Measurements from ENCODE around the gene ZNF138. TPM values are rescaled to one million over a fixed set of nuclear protein-coding genes. Genes with fewer than 3 reads are reported as not detected.
"Not testable (repeated sequence)": the region's sequence is repeated elsewhere in the genome, so short reads cannot be mapped to it uniquely, and the experiment has no call there.

ZNF138 gene
- total RNA-seq, 1 donor from 2014 or later = 61.2 TPM

DNA sequence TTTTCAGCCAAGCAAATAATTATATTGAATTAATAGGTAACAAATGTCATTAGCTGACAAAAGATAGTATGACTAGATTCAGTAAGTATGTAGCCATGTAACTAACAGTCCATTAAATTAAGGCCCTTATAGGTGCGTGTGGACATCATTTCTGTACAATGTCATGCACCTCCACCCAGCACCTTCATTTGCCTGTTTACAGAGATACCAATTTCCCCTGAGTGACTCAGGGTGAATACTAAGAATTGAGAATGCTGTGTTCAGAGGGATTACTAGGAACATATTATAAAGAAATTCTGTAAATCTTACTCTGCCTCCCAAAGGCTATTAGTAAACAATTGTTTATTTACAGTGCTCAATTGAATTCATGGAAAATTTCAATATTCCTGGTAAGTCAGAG lies 60.7 kb downstream of the ZNF138 start:
- no peaks in the 10 kb centered on the region for H3K36me3 ChIP-seq
- H3K4me3 Mint-ChIP-seq = no peak overlapping the region
- H3K9me3 ChIP-seq (ENCODE audit: low read depth) = peaks cover 13% of the 10 kb centered on the region
- no peaks in the 10 kb centered on the region for H4K20me1 ChIP-seq (ENCODE audit: low read depth)
- no peaks in the 10 kb centered on the region for H3K4me1 Mint-ChIP-seq
- no peak overlapping the region for H3K27ac ChIP-seq
- H3K79me2 ChIP-seq (ENCODE audit: low read depth) = no peaks in the 10 kb centered on the region
- H3K4me3 ChIP-seq = no peak overlapping the region
- TF ChIP-seq, protein P1, sequence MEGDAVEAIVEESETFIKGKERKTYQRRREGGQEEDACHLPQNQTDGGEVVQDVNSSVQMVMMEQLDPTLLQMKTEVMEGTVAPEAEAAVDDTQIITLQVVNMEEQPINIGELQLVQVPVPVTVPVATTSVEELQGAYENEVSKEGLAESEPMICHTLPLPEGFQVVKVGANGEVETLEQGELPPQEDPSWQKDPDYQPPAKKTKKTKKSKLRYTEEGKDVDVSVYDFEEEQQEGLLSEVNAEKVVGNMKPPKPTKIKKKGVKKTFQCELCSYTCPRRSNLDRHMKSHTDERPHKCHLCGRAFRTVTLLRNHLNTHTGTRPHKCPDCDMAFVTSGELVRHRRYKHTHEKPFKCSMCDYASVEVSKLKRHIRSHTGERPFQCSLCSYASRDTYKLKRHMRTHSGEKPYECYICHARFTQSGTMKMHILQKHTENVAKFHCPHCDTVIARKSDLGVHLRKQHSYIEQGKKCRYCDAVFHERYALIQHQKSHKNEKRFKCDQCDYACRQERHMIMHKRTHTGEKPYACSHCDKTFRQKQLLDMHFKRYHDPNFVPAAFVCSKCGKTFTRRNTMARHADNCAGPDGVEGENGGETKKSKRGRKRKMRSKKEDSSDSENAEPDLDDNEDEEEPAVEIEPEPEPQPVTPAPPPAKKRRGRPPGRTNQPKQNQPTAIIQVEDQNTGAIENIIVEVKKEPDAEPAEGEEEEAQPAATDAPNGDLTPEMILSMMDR (IDR thresholded peaks at IDR 0.05) = no peak
- TF ChIP-seq EZH2 (IDR thresholded peaks at IDR 0.05) (no peak), EZH2phosphoT487 (IDR thresholded peaks at IDR 0.05) (no peak)
- peaks cover 2% of the 10 kb centered on the region for H3K27me3 Mint-ChIP-seq (ENCODE audit: insufficient read depth, low read depth)
- no peak overlapping the region for H3K27ac Mint-ChIP-seq
- H3K4me1 ChIP-seq = no peaks in the 10 kb centered on the region
- H3K9ac ChIP-seq = no peak overlapping the region
- no peaks in the 10 kb centered on the region for H3K27me3 ChIP-seq
- H3K4me2 ChIP-seq = no peak overlapping the region
- no peak for DNase-seq (ENCODE audit: low spot score)
- no peak overlapping the region for H2AFZ ChIP-seq (replicated peaks)
- H3F3A ChIP-seq (ENCODE audit: low read depth) = no peaks in the 10 kb centered on the region
- no peaks in the 10 kb centered on the region for H3K36me3 Mint-ChIP-seq
- H3K9me3 Mint-ChIP-seq = no peaks in the 10 kb centered on the region

DNA sequence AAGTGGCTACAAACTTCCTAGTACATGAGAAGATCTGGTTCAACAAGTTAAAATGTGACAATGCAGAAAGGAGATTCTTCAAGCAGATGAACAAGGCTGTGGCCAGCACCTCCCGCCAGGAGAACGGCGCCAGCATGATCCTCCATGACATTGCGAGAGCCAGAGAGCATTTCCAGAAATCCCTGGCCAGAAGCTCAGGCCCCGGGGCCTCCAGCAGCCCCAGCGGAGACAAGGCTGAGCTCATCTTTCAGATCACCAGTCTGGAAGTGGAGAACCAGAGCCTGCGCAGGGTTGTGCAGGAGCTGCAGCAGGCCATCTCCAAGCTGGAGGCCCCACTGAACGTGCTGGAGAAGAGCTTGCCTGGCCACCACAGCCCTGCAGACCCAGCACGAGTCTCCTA lies 68.8 kb downstream of the ZNF138 start:
- H3K79me2 ChIP-seq (ENCODE audit: low read depth) = no peaks in the 10 kb centered on the region
- no peak overlapping the region for H3K4me2 ChIP-seq
- H3K4me3 ChIP-seq = no peak overlapping the region
- Mint-ChIP-seq H3K27ac (no peak overlapping the region), H3K4me3 (no peak overlapping the region), H3K4me1 (no peaks in the 10 kb centered on the region), H3K9me3 (peaks cover 6% of the 10 kb centered on the region), H3K27me3 (ENCODE audit: insufficient read depth, low read depth) (peaks cover 8% of the 10 kb centered on the region), H3K36me3 (no peaks in the 10 kb centered on the region)
- H3K9ac ChIP-seq = no peak overlapping the region
- H4K20me1 ChIP-seq (ENCODE audit: low read depth) = no peaks in the 10 kb centered on the region
- no peaks in the 10 kb centered on the region for H3F3A ChIP-seq (ENCODE audit: low read depth)
- H3K36me3 ChIP-seq = no peaks in the 10 kb centered on the region
- DNase-seq (ENCODE audit: low spot score) = no peak
- H3K27me3 ChIP-seq = no peaks in the 10 kb centered on the region
- peaks cover 8% of the 10 kb centered on the region for H3K9me3 ChIP-seq (ENCODE audit: low read depth)
- TF ChIP-seq EZH2phosphoT487 (IDR thresholded peaks at IDR 0.05) (no peak), EZH2 (IDR thresholded peaks at IDR 0.05) (no peak)
- TF ChIP-seq, protein P1 (IDR thresholded peaks at IDR 0.05) = no peak
- no peaks in the 10 kb centered on the region for H3K4me1 ChIP-seq
- no peak overlapping the region for H2AFZ ChIP-seq (replicated peaks)
- no peak overlapping the region for H3K27ac ChIP-seq

DNA sequence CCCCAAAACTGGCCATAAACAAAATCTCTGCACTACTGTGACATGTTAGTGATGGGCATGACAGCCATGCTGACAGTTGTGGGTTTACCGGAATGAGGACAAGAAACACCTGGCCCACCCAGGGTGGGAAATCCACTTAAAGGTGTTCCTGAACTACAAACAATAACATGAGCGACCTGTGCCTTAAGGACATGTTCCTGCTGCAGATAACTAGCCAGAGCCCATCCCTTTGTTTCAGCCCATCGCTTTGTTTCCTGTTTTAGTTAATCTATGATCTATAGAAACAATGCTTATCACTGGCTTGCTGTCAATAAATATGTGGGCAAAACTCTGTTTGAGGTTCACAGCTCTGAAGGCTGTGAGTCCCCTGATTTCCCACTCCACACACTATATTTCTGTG lies 69.3 kb downstream of the ZNF138 start:
- not testable (repeated sequence) for H3K27me3 ChIP-seq, H3K4me3 Mint-ChIP-seq, H3K9me3 Mint-ChIP-seq

DNA sequence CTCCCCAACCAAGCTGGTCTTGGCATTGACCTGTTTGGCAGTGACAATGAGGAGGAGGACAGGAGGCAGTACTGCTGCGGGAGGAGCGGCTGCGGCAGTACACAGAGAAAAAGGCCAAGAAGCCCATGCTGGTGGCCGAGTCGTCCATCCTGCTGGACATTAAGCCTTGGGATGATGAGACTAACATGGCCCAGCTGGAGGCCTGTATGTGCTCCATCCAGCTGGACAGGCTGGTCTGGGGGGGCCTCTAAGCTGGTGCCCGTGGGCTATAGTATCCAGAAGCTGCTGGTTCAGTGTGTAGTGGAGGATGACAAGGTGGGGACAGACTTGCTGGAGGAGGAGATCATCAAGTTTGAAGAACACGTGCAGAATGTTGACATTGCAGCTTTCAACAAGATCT lies 69.7 kb downstream of the ZNF138 start:
- H3K9ac ChIP-seq = no peak overlapping the region
- Mint-ChIP-seq H3K36me3 (no peaks in the 10 kb centered on the region), H3K9me3 (peaks cover 10% of the 10 kb centered on the region), H3K27me3 (ENCODE audit: insufficient read depth, low read depth) (peaks cover 12% of the 10 kb centered on the region), H3K27ac (no peak overlapping the region), H3K4me3 (no peak overlapping the region), H3K4me1 (no peaks in the 10 kb centered on the region)
- no peak for TF ChIP-seq EZH2phosphoT487 (IDR thresholded peaks at IDR 0.05)
- TF ChIP-seq, protein P1 (IDR thresholded peaks at IDR 0.05) = no peak
- TF ChIP-seq EZH2 (IDR thresholded peaks at IDR 0.05) = no peak
- H3K4me3 ChIP-seq = no peak overlapping the region
- no peaks in the 10 kb centered on the region for H3K4me1 ChIP-seq
- H3K36me3 ChIP-seq = no peaks in the 10 kb centered on the region
- DNase-seq (ENCODE audit: low spot score) = no peak
- no peaks in the 10 kb centered on the region for H3F3A ChIP-seq (ENCODE audit: low read depth)
- H3K27me3 ChIP-seq = no peaks in the 10 kb centered on the region
- no peak overlapping the region for H3K4me2 ChIP-seq
- no peaks in the 10 kb centered on the region for H3K79me2 ChIP-seq (ENCODE audit: low read depth)
- no peak overlapping the region for H3K27ac ChIP-seq
- no peak overlapping the region for H2AFZ ChIP-seq (replicated peaks)
- H4K20me1 ChIP-seq (ENCODE audit: low read depth) = no peaks in the 10 kb centered on the region
- H3K9me3 ChIP-seq (ENCODE audit: low read depth) = peaks cover 8% of the 10 kb centered on the region

More for the DNA sequence above, 69.3 kb downstream of the ZNF138 start:
- not testable (repeated sequence) for H2AFZ ChIP-seq (replicated peaks); H3K36me3 ChIP-seq; DNase-seq (ENCODE audit: low spot score); H3F3A ChIP-seq (ENCODE audit: low read depth); H3K9me3 ChIP-seq (ENCODE audit: low read depth); H4K20me1 ChIP-seq (ENCODE audit: low read depth); H3K4me1 ChIP-seq; H3K4me1 Mint-ChIP-seq; H3K79me2 ChIP-seq (ENCODE audit: low read depth); H3K36me3 Mint-ChIP-seq; H3K9ac ChIP-seq; H3K27ac Mint-ChIP-seq; H3K4me3 ChIP-seq; H3K4me2 ChIP-seq; H3K27ac ChIP-seq
- H3K27me3 Mint-ChIP-seq (ENCODE audit: insufficient read depth, low read depth) = peaks cover 10% of the 10 kb centered on the region
